Natural killer cell (primary cell): ENCODE data around the gene ARHGAP26. TPM values are rescaled to one million over a fixed set of nuclear protein-coding genes. Genes with fewer than 3 reads are reported as not detected.

Experiments used
- ATAC-seq, 3 donors: fragments of 150-1000 bp in 2 of 3; fragments of 200-7000 bp in 1 of 3; cut with Tn5 transposase; 1 replicate in 1 of 3; 2 replicates in 2 of 3; pipeline ENCODE4 v1.10.0; 2021; ENCODE audit warnings: mild to moderate bottlenecking in 2 of 3, moderate library complexity in 2 of 3
- DNase-seq, 2 donors: peaks; one replicate each; pipeline versions ENCODE4 v3.0.0 to v3.0.0-alpha.2; 2013 to 2021; ENCODE audit warnings: mixed read lengths in 1 of 2
- H3K27ac ChIP-seq: one replicate; pipeline ENCODE4 v1.5.1; 2013; ENCODE audit warnings: mild to moderate bottlenecking, low read length
- H3K27me3 ChIP-seq: one replicate; pipeline ENCODE4 v1.6.1; 2013; ENCODE audit warnings: low read length; ENCODE audit not compliant: control insufficient read depth, insufficient read depth
- H3K36me3 ChIP-seq: one replicate; pipeline ENCODE4 v1.6.1; 2013; ENCODE audit warnings: low read length; ENCODE audit not compliant: control insufficient read depth, insufficient read depth
- H3K4me1 ChIP-seq: one replicate; pipeline ENCODE4 v1.6.1; 2013; ENCODE audit warnings: low read length; ENCODE audit not compliant: control insufficient read depth, insufficient read depth
- H3K4me3 ChIP-seq: one replicate; pipeline ENCODE4 v1.5.1; 2013; ENCODE audit warnings: low read length
- H3K9me3 ChIP-seq: one replicate; pipeline ENCODE4 v1.6.1; 2013; ENCODE audit warnings: low read length; ENCODE audit not compliant: control insufficient read depth, insufficient read depth
- H3K27ac Mint-ChIP-seq, 2 donors: one replicate each; pipeline ENCODE4 v1.8.0; 2022; ENCODE audit warnings: mild to moderate bottlenecking in 2 of 2, mixed read lengths in 2 of 2, moderate library complexity in 1 of 2
- H3K27me3 Mint-ChIP-seq, 2 donors: one replicate each; pipeline ENCODE4 v1.8.0; 2022; ENCODE audit warnings: low read depth in 2 of 2, mixed read lengths in 2 of 2
- H3K36me3 Mint-ChIP-seq: one replicate; pipeline ENCODE4 v1.8.0; 2022; ENCODE audit warnings: mixed read lengths
- H3K4me1 Mint-ChIP-seq, 2 donors: one replicate each; pipeline ENCODE4 v1.8.0; 2022; ENCODE audit warnings: mixed read lengths in 2 of 2
- H3K4me3 Mint-ChIP-seq: one replicate; pipeline ENCODE4 v1.8.0; 2022; ENCODE audit warnings: mild to moderate bottlenecking, moderate library complexity, mixed read lengths
- H3K9me3 Mint-ChIP-seq, 2 donors: one replicate each; pipeline ENCODE4 v1.8.0; 2022; ENCODE audit warnings: mixed read lengths in 2 of 2
- WGBS: methylation state at CpG from one replicate; pipeline ENCODE4 v1.1.7; 2013; ENCODE audit warnings: missing lambda C conversion rate; ENCODE audit not compliant: insufficient coverage; 5-methylcytosine and 5-hydroxymethylcytosine counted together
- intact Hi-C: fragments of 100-400 bp; cut with micrococcal nuclease; formaldehyde crosslinking; loops from one replicate; pipeline ENCODE4 v1.14.2; 2022
- total RNA-seq, 4 donors: library from RNA; stranded (reverse); fragments of 120-200 nt in 1 of 4; gene quantifications; one replicate each; pipeline versions ENCODE4 v1.2.3 to v1.2.4, GENCODE V29; 2013 to 2022
- TF ChIP-seq, protein P1 (sequence below): fragments of 200-600 bp; IDR thresholded peaks from one replicate; pipeline ENCODE4 v1.8.0; 2022; ENCODE audit warnings: antibody characterized with exemption

Gene ARHGAP26
- total RNA-seq, 3 donors from 2014 or later (not counting 1 experiment from before 2014, with no cell fraction given), result 153 to 159 (median 158) TPM

DNA sequence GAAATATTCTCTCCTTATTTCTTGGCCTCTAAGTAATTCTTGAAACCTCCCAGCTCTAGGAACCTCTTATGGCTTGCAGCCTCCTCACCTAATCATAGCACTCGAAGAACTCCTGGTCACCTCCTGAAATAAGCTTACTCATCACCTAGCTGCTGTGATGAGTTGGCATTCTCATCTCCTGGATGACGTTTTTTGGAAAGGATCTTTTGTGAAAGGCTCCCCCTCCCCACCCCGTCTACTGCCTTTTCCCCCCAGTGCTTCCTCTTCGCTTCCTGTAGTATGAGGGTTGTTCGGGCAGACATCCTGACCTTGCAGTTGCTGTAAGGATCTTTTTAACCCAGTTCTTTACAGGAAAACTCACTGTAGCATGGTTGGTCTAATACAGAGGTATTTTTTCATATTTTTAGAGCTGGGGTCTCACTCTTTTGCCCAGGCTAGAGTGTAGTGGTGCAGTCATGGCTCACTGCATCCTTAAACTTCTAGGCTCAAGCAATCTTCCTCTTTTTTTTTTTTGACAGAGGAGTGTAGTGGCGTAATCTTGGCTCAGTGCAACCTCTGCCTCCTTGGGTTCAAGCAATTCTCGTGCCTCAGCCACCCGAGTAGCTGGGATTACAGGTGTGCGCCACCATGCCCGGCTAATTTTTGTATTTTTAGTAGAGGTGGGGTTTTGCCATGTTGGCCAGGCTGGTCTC is 41.8 kb downstream of the ARHGAP26 start:
- no peaks in the 10 kb centered on the region for H3K36me3 Mint-ChIP-seq

DNA sequence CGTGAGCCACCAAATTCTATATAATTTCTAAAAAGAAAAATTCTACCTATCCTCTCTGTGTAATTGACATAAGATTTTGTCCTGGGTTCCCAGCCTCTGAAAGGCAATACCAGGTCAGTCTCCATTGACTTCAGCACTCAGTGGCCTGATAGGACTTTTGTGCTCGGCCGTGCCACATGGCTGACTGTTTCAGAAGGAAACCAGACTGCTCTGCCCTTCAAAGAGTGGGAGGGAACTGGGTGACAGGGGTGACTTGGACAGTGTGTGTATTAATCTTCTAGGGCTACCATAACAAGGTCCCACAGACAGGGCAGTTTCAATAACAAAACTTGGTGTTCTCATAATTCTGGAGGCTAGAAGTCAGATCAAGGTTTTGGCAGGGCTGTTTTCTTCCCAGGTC is 43.0 kb downstream of the ARHGAP26 start:
- TF ChIP-seq, protein P1, sequence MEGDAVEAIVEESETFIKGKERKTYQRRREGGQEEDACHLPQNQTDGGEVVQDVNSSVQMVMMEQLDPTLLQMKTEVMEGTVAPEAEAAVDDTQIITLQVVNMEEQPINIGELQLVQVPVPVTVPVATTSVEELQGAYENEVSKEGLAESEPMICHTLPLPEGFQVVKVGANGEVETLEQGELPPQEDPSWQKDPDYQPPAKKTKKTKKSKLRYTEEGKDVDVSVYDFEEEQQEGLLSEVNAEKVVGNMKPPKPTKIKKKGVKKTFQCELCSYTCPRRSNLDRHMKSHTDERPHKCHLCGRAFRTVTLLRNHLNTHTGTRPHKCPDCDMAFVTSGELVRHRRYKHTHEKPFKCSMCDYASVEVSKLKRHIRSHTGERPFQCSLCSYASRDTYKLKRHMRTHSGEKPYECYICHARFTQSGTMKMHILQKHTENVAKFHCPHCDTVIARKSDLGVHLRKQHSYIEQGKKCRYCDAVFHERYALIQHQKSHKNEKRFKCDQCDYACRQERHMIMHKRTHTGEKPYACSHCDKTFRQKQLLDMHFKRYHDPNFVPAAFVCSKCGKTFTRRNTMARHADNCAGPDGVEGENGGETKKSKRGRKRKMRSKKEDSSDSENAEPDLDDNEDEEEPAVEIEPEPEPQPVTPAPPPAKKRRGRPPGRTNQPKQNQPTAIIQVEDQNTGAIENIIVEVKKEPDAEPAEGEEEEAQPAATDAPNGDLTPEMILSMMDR, result no peak
- H3K27ac Mint-ChIP-seq, result peak overlapping the region in 1 of 2 donors; percentile 7
- ATAC-seq (no peak), DNase-seq (no peak)
- WGBS, result 90% methylated on average over 3 of the region's 3 CpGs
- intact Hi-C loops, result no loop called here
- H3K27ac ChIP-seq, result no peak overlapping the region
- H3K27me3 ChIP-seq, result no peaks in the 10 kb centered on the region
- no peaks in the 10 kb centered on the region for H3K36me3 ChIP-seq
- no peak overlapping the region for H3K4me3 Mint-ChIP-seq
- H3K4me1 ChIP-seq, result peaks cover 34% of the 10 kb centered on the region
- no peak overlapping the region for H3K4me3 ChIP-seq
- H3K9me3 Mint-ChIP-seq, result no peaks in the 10 kb centered on the region
- no peaks in the 10 kb centered on the region for H3K9me3 ChIP-seq
- no peaks in the 10 kb centered on the region for H3K27me3 Mint-ChIP-seq
- no peaks in the 10 kb centered on the region for H3K36me3 Mint-ChIP-seq
- H3K4me1 Mint-ChIP-seq, result peaks cover 77 to 80% of the 10 kb centered on the region in 2 donors

More for the DNA sequence above, 41.8 kb downstream of the ARHGAP26 start:
- H3K9me3 ChIP-seq, result no peaks in the 10 kb centered on the region
- DNase-seq (no peak), ATAC-seq (peak in 1 of 3 donors; percentile 38)
- Mint-ChIP-seq H3K9me3 (no peaks in the 10 kb centered on the region), H3K27ac (peak overlapping the region in 1 of 2 donors; percentile 31), H3K4me3 (no peak overlapping the region), H3K4me1 (peaks cover 76% of the 10 kb centered on the region in 2 donors), H3K27me3 (no peaks in the 10 kb centered on the region)
- H3K36me3 ChIP-seq, result no peaks in the 10 kb centered on the region
- H3K4me1 ChIP-seq, result peaks cover 37% of the 10 kb centered on the region
- WGBS, result 71% methylated on average over 8 of the region's 10 CpGs
- intact Hi-C loops, result no loop called here
- no peak overlapping the region for H3K27ac ChIP-seq
- no peak overlapping the region for H3K4me3 ChIP-seq
- H3K27me3 ChIP-seq, result no peaks in the 10 kb centered on the region
- TF ChIP-seq, protein P1, result no peak

DNA sequence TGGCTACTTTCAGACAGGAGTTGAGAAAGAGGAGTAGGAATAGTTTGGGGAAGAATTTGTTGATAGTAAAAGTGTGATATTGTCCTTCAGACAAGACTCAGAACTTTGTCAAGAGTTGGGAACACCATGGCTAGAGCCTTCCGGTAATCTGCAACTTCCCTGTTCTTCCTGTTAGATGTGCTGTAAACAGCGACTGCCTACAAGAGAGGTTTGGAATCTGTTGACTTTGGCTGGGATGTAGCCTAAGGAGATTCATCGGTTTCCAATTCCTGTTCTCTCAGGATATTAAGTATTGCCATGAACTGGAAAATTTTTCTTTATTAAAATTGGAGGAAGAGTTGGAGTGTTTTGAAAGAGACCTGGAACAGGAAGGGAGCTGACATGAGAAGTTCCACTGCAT is 43.9 kb downstream of the ARHGAP26 start:
- no peaks in the 10 kb centered on the region for H3K27me3 Mint-ChIP-seq
- H3K27me3 ChIP-seq, result no peaks in the 10 kb centered on the region
- intact Hi-C loops, result no loop called here
- 93% methylated on average over 3 of the region's 3 CpGs for WGBS
- H3K9me3 Mint-ChIP-seq, result no peaks in the 10 kb centered on the region
- peaks cover 34% of the 10 kb centered on the region for H3K4me1 ChIP-seq
- H3K9me3 ChIP-seq, result no peaks in the 10 kb centered on the region
- DNase-seq (no peak), ATAC-seq (no peak)
- peaks cover 68 to 74% of the 10 kb centered on the region in 2 donors for H3K4me1 Mint-ChIP-seq
- no peak overlapping the region for H3K4me3 ChIP-seq
- no peak overlapping the region for H3K27ac ChIP-seq
- peak overlapping the region; percentile 18 for H3K4me3 Mint-ChIP-seq
- TF ChIP-seq, protein P1, result no peak
- H3K36me3 Mint-ChIP-seq, result no peaks in the 10 kb centered on the region
- peak overlapping the region in 1 of 2 donors; percentile 7 for H3K27ac Mint-ChIP-seq
- H3K36me3 ChIP-seq, result no peaks in the 10 kb centered on the region

DNA sequence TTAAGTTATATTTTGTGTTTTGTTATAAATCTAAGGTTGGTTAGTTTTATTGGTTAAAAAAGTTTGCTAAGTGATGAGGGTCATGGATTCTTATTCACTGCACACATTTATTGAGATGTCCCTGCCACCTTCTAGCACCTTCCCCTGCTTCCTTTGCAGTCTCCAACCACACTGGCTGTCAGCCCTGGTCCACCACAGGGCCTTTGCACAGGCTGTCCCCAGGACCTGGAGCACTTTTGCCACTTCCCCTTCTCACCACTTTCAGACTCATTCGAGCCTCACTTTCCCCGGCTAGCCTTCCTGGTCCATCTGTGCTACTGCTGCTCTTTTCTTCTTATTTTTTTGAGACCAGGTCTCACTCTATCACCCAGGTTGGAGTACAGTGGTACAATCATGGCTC is 45.3 kb downstream of the ARHGAP26 start:
- H3K4me1 ChIP-seq, result peaks cover 30% of the 10 kb centered on the region
- H3K27me3 ChIP-seq, result no peaks in the 10 kb centered on the region
- DNase-seq (no peak), ATAC-seq (no peak)
- Mint-ChIP-seq H3K9me3 (no peaks in the 10 kb centered on the region), H3K4me1 (peaks cover 68 to 72% of the 10 kb centered on the region in 2 donors), H3K27me3 (no peaks in the 10 kb centered on the region), H3K36me3 (no peaks in the 10 kb centered on the region), H3K27ac (no peak overlapping the region), H3K4me3 (no peak overlapping the region)
- no peak overlapping the region for H3K4me3 ChIP-seq
- H3K27ac ChIP-seq, result no peak overlapping the region
- 75% methylated on average over 2 of the region's 2 CpGs for WGBS
- intact Hi-C loops, result no loop called here
- TF ChIP-seq, protein P1, result no peak
- H3K36me3 ChIP-seq, result no peaks in the 10 kb centered on the region
- no peaks in the 10 kb centered on the region for H3K9me3 ChIP-seq
